GM23338 (cell line): ENCODE data around the gene DLX3. TPM values are rescaled to one million over a fixed set of nuclear protein-coding genes. Genes with fewer than 3 reads are reported as not detected.
A peak's percentile ranks its signal among the peaks of the same experiment; 100 is the strongest.

Experiments
- ATAC-seq: fragments of 200-7000 bp; cut with Tn5 transposase; 3 replicates; pipeline ENCODE4 v1.9.1; 2020
- DNase-seq: peaks from one replicate; pipeline ENCODE4 v3.0.0-alpha.2; 2015; ENCODE audit warnings: low spot score
- H2AFZ ChIP-seq: fragments of 200-600 bp; sonication (generic); 2 replicates; pipeline ENCODE4 v1.8.0; 2016; ENCODE audit warnings: antibody characterized with exemption, mild to moderate bottlenecking, moderate library complexity
- H3F3A ChIP-seq: fragments of 200-600 bp; sonication (generic); replicated peaks from 2 replicates; pipeline ENCODE4 v1.8.0; 2017; ENCODE audit warnings: antibody characterized with exemption, mixed run types, low read depth
- H3K27ac ChIP-seq: fragments of 200-600 bp; sonication (generic); 2 replicates; pipeline ENCODE4 v1.6.1; 2016; ENCODE audit warnings: low read depth
- H3K27me3 ChIP-seq: fragments of 200-600 bp; sonication (generic); 2 replicates; pipeline ENCODE4 v1.8.0; 2016; ENCODE audit warnings: mild to moderate bottlenecking, mixed run types, moderate library complexity; ENCODE audit not compliant: insufficient read depth
- H3K36me3 ChIP-seq: fragments of 200-600 bp; sonication (generic); 2 replicates; pipeline ENCODE4 v1.8.0; 2016; ENCODE audit warnings: mild to moderate bottlenecking; ENCODE audit not compliant: insufficient read depth
- H3K4me1 ChIP-seq: fragments of 200-600 bp; sonication (generic); 2 replicates; pipeline ENCODE4 v1.8.0; 2016; ENCODE audit warnings: mild to moderate bottlenecking, moderate library complexity; ENCODE audit not compliant: insufficient read depth
- H3K4me2 ChIP-seq: fragments of 200-600 bp; sonication (generic); 2 replicates; pipeline ENCODE4 v1.7.1; 2017; ENCODE audit warnings: mixed run types
- H3K4me3 ChIP-seq: fragments of 200-600 bp; sonication (generic); 2 replicates; pipeline ENCODE4 v1.6.1; 2016; ENCODE audit warnings: mixed run types
- H3K79me2 ChIP-seq: fragments of 200-600 bp; sonication (generic); replicated peaks from 2 replicates; pipeline ENCODE4 v1.8.0; 2017; ENCODE audit warnings: mild to moderate bottlenecking; ENCODE audit not compliant: insufficient read depth
- H3K9me2 ChIP-seq: fragments of 200-600 bp; sonication (generic); 2 replicates; pipeline ENCODE4 v1.8.0; 2017; ENCODE audit not compliant: insufficient read depth
- H4K20me1 ChIP-seq: fragments of 200-600 bp; sonication (generic); replicated peaks from 2 replicates; pipeline ENCODE4 v1.8.0; 2017; ENCODE audit warnings: mild to moderate bottlenecking; ENCODE audit not compliant: insufficient read depth
- H3K27ac Mint-ChIP-seq: 2 replicates; pipeline ENCODE4 v1.8.0; 2020; ENCODE audit warnings: inconsistent platforms, mild to moderate bottlenecking, moderate library complexity, mixed read lengths
- H3K27me3 Mint-ChIP-seq: 3 replicates; pipeline ENCODE4 v1.8.0; 2022; ENCODE audit warnings: low read depth, mild to moderate bottlenecking, moderate library complexity, mixed read lengths, inconsistent platforms; ENCODE audit not compliant: insufficient read depth, poor library complexity
- H3K36me3 Mint-ChIP-seq: 3 replicates; pipeline ENCODE4 v1.8.0; 2021; ENCODE audit warnings: low read depth, mild to moderate bottlenecking, inconsistent platforms, moderate library complexity, mixed read lengths
- H3K4me1 Mint-ChIP-seq: 3 replicates; pipeline ENCODE4 v1.8.0; 2020; ENCODE audit warnings: mild to moderate bottlenecking, inconsistent platforms, mixed read lengths
- H3K4me3 Mint-ChIP-seq: 3 replicates; pipeline ENCODE4 v1.8.0; 2021; ENCODE audit warnings: moderate library complexity, mild to moderate bottlenecking, inconsistent platforms, mixed read lengths
- H3K9me3 Mint-ChIP-seq: 3 replicates; pipeline ENCODE4 v1.8.0; 2020; ENCODE audit warnings: moderate library complexity, mild to moderate bottlenecking, inconsistent platforms, mixed read lengths
- EZH2 ChIP-seq: fragments of 200-600 bp; sonication (generic); IDR thresholded peaks from one replicate; pipeline ENCODE4 v1.8.0; 2017; ENCODE audit warnings: antibody characterized with exemption, mild to moderate bottlenecking, low read depth; ENCODE audit not compliant: unreplicated experiment
- EZH2phosphoT487 ChIP-seq: fragments of 200-600 bp; sonication (generic); IDR thresholded peaks from one replicate; pipeline ENCODE4 v1.8.1; 2018; ENCODE audit warnings: antibody characterized with exemption; ENCODE audit not compliant: unreplicated experiment
- JUNB ChIP-seq: IDR thresholded peaks from one replicate; pipeline ENCODE4 v1.6.1; 2016; ENCODE audit warnings: antibody characterized with exemption; ENCODE audit not compliant: unreplicated experiment
- NANOG ChIP-seq: IDR thresholded peaks from 2 replicates; pipeline ENCODE4 v1.6.1; 2016; ENCODE audit warnings: antibody characterized with exemption, borderline replicate concordance
- STAT1 ChIP-seq: IDR thresholded peaks from one replicate; pipeline ENCODE4 v1.6.1; 2016; ENCODE audit warnings: antibody characterized with exemption; ENCODE audit not compliant: unreplicated experiment
- ZNF114 ChIP-seq: fragments of 250-450 bp; sonication (Bioruptor Pico); IDR thresholded peaks from 2 replicates; pipeline ENCODE4 v1.5.0; 2020; ENCODE audit warnings: mild to moderate bottlenecking, moderate library complexity
- ZNF331 ChIP-seq: fragments of 250-450 bp; sonication (Bioruptor Pico); IDR thresholded peaks from 2 replicates; pipeline ENCODE4 v1.5.0; 2020; ENCODE audit warnings: low read depth, mild to moderate bottlenecking, moderate library complexity
- polyA plus RNA-seq: library from polyadenylated mRNA; unstranded; fragments of >200 nt; fragmentation: Nextera tagmentation; extraction: Ambion mirVana; gene quantifications from 2 replicates; pipeline ENCODE4 v1.2.1, GENCODE V29; 2016
- total RNA-seq: library from RNA; depleted of rRNA; stranded (reverse); fragments of >200 nt; shearing (Covaris generic); gene quantifications from 2 replicates; pipeline ENCODE4 v1.2.3, GENCODE V29; 2014
- TF ChIP-seq, protein P1 (sequence below): IDR thresholded peaks from 2 replicates; pipeline ENCODE4 v1.6.1; 2016; ENCODE audit warnings: antibody characterized with exemption
- TF ChIP-seq, protein P2 (sequence below), 2 experiments: fragments of 200-600 bp in 1 of 2; sonication (generic) in 1 of 2; conservative IDR thresholded peaks; 2 replicates each; pipeline versions ENCODE4 v1.5.1 to v1.6.1; 2016 to 2017; ENCODE audit warnings: antibody characterized with exemption in 2 of 2, low read depth in 2 of 2, mild to moderate bottlenecking in 2 of 2, moderate library complexity in 1 of 2
- TF ChIP-seq, protein P3 (sequence below): IDR thresholded peaks from one replicate; pipeline ENCODE4 v1.6.1; 2018; ENCODE audit warnings: antibody characterized with exemption; ENCODE audit not compliant: unreplicated experiment

Gene DLX3
- total and polyA plus RNA-seq, 2 experiments from 2014 or later: 0.14 to 0.27 TPM

DNA sequence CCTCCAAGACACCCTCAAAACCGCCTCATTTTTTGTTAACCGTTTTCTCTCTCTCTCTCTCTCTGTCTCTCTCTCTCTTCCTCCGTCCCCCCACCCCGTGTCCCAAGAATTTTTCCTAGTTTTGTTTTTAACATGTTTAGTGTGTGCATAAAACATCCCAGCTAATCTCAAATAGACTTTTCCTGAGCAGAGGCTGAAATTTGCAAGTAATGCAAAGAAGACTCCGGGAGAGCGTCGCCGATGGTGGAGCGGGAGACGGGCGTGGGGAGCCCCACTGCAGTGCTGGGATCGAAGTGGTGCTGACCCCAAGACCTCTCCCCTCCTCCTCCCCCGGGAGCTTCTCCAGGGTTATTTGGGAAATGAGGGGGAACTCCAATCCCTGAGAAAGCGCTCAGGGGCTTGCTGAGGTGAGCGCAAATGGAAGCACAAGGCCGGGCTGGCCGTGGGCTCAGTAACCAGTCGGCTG, 30.7 kb downstream of the DLX3 start:
- TF ChIP-seq EZH2: peak; percentile 88
- TF ChIP-seq, protein P1, sequence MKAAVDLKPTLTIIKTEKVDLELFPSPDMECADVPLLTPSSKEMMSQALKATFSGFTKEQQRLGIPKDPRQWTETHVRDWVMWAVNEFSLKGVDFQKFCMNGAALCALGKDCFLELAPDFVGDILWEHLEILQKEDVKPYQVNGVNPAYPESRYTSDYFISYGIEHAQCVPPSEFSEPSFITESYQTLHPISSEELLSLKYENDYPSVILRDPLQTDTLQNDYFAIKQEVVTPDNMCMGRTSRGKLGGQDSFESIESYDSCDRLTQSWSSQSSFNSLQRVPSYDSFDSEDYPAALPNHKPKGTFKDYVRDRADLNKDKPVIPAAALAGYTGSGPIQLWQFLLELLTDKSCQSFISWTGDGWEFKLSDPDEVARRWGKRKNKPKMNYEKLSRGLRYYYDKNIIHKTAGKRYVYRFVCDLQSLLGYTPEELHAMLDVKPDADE: no peak
- H3K4me3 Mint-ChIP-seq: peak overlapping the region; percentile 65
- 0 out of 2 replicates have a peak overlapping the region, but pooled peaks have one; percentile 63 for H2AFZ ChIP-seq

DNA sequence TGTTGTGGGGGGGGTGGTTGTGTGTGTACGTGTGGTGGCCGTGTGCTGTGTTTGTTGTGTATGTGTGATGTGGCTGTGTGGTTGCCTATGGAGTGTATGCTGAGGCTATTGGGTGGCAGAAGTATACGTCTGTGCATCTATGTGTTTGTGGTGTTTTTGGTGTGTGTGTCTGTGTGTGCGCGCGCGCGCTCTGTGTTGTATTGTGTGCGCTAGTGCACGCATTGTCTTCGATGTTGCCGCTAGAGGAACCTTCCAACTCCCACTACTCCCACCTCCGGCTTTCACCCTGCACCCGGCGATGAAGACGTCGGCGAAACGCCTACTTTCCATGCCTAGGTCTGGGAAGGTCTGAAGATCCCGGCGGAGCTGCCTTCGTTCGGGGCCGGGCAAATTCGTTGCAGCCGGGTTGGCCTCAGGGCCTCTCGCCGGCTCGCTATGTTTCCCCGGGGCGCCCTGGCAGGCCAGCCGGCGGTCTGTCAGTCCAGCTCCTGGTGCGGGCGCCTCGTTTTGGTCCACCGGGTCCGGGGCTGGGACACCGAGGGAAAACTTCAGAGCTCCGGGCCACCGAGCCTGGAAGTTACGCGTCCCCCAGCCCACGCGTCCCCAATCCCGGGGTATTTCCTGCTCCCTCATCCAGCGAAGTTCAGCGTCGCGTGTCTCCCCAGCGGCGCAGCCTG, 31.3 kb downstream of the DLX3 start:
- Mint-ChIP-seq H3K9me3 (no peaks in the 10 kb centered on the region; the same call in 1 of the 3 replicates), H3K4me3 (peak overlapping the region; percentile 65), H3K27me3 (peaks cover 84% of the 10 kb centered on the region), H3K36me3 (no peaks in the 10 kb centered on the region), H3K4me1 (peaks cover 37% of the 10 kb centered on the region), H3K27ac (no peak overlapping the region)
- peak; percentile 72 for DNase-seq
- no peaks in the 10 kb centered on the region for H3K36me3 ChIP-seq
- no peaks in the 10 kb centered on the region for H3K9me2 ChIP-seq
- peaks cover 82% of the 10 kb centered on the region for H3K27me3 ChIP-seq
- TF ChIP-seq STAT1: no peak
- TF ChIP-seq, protein P1: no peak
- TF ChIP-seq EZH2phosphoT487: peak; percentile 33
- TF ChIP-seq, protein P2, sequence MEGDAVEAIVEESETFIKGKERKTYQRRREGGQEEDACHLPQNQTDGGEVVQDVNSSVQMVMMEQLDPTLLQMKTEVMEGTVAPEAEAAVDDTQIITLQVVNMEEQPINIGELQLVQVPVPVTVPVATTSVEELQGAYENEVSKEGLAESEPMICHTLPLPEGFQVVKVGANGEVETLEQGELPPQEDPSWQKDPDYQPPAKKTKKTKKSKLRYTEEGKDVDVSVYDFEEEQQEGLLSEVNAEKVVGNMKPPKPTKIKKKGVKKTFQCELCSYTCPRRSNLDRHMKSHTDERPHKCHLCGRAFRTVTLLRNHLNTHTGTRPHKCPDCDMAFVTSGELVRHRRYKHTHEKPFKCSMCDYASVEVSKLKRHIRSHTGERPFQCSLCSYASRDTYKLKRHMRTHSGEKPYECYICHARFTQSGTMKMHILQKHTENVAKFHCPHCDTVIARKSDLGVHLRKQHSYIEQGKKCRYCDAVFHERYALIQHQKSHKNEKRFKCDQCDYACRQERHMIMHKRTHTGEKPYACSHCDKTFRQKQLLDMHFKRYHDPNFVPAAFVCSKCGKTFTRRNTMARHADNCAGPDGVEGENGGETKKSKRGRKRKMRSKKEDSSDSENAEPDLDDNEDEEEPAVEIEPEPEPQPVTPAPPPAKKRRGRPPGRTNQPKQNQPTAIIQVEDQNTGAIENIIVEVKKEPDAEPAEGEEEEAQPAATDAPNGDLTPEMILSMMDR (conservative IDR thresholded peaks at IDR 0.05; ENCODE audit: low read depth in 2 of 2): no peak
- TF ChIP-seq ZNF114: no peak
- no peak for TF ChIP-seq ZNF331 (CRISPR knock-in tag)
- TF ChIP-seq NANOG: no peak
- TF ChIP-seq EZH2: peak; percentile 84
- no peak for TF ChIP-seq JUNB
- TF ChIP-seq, protein P3, sequence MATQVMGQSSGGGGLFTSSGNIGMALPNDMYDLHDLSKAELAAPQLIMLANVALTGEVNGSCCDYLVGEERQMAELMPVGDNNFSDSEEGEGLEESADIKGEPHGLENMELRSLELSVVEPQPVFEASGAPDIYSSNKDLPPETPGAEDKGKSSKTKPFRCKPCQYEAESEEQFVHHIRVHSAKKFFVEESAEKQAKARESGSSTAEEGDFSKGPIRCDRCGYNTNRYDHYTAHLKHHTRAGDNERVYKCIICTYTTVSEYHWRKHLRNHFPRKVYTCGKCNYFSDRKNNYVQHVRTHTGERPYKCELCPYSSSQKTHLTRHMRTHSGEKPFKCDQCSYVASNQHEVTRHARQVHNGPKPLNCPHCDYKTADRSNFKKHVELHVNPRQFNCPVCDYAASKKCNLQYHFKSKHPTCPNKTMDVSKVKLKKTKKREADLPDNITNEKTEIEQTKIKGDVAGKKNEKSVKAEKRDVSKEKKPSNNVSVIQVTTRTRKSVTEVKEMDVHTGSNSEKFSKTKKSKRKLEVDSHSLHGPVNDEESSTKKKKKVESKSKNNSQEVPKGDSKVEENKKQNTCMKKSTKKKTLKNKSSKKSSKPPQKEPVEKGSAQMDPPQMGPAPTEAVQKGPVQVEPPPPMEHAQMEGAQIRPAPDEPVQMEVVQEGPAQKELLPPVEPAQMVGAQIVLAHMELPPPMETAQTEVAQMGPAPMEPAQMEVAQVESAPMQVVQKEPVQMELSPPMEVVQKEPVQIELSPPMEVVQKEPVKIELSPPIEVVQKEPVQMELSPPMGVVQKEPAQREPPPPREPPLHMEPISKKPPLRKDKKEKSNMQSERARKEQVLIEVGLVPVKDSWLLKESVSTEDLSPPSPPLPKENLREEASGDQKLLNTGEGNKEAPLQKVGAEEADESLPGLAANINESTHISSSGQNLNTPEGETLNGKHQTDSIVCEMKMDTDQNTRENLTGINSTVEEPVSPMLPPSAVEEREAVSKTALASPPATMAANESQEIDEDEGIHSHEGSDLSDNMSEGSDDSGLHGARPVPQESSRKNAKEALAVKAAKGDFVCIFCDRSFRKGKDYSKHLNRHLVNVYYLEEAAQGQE: no peak
- H3K4me1 ChIP-seq: peaks cover 42% of the 10 kb centered on the region
- H3K79me2 ChIP-seq: no peaks in the 10 kb centered on the region
- no peak overlapping the region for H3K27ac ChIP-seq
- peaks cover 26% of the 10 kb centered on the region for H4K20me1 ChIP-seq
- ATAC-seq: peak; percentile 11
- H3F3A ChIP-seq: peaks cover 11% of the 10 kb centered on the region
- H3K4me3 ChIP-seq: peak overlapping the region; percentile 53
- H3K4me2 ChIP-seq: peak overlapping the region; percentile 79
- H2AFZ ChIP-seq: peak overlapping the region; percentile 63; the same call in 1 of the 2 replicates

More for the DNA sequence above, 30.7 kb downstream of the DLX3 start:
- Histone ChIP-seq H4K20me1 (peaks cover 26% of the 10 kb centered on the region), H3F3A (peaks cover 11% of the 10 kb centered on the region), H3K27ac (no peak overlapping the region), H3K79me2 (no peaks in the 10 kb centered on the region), H3K4me2 (peak overlapping the region; percentile 79), H3K4me1 (peaks cover 42% of the 10 kb centered on the region), H3K27me3 (peaks cover 87% of the 10 kb centered on the region), H3K36me3 (no peaks in the 10 kb centered on the region), H3K9me2 (no peaks in the 10 kb centered on the region), H3K4me3 (peak overlapping the region; percentile 53)
- ATAC-seq (no peak; the same call in 2 of the 3 replicates), DNase-seq (peak; percentile 51)
- Mint-ChIP-seq H3K27me3 (peaks cover 86% of the 10 kb centered on the region), H3K27ac (no peak overlapping the region), H3K4me1 (peaks cover 38% of the 10 kb centered on the region), H3K9me3 (no peaks in the 10 kb centered on the region; the same call in 1 of the 3 replicates), H3K36me3 (no peaks in the 10 kb centered on the region)
